Thoracic aorta (tissue), 2 donors: ENCODE results near the gene ZNF524. TPM values are rescaled to one million over a fixed set of nuclear protein-coding genes. Genes with fewer than 3 reads are reported as not detected.

Experiments
- ATAC-seq: fragments of 150-250 bp; one replicate; pipeline ENCODE4 v1.8.0; 2017; ENCODE audit warnings: low read depth; ENCODE audit not compliant: insufficient number of reproducible peaks, low FRiP score
- DNase-seq: peaks from one replicate; pipeline ENCODE4 v3.0.0-alpha.2; 2020; ENCODE audit warnings: low spot score
- H3K27ac ChIP-seq, 2 donors: fragments of 200-600 bp; sonication (generic); 1 replicate in 1 of 2; 2 replicates in 1 of 2; pipeline ENCODE4 v1.5.1; 2016; ENCODE audit warnings: mild to moderate bottlenecking in 2 of 2, moderate library complexity in 2 of 2
- H3K27me3 ChIP-seq: fragments of 200-600 bp; sonication (generic); replicated peaks from 2 replicates; pipeline ENCODE4 v1.6.0; 2016; ENCODE audit warnings: mild to moderate bottlenecking; ENCODE audit not compliant: insufficient read depth
- H3K36me3 ChIP-seq: fragments of 200-600 bp; sonication (generic); one replicate; pipeline ENCODE4 v1.5.1; 2016
- H3K4me1 ChIP-seq, 2 donors: fragments of 200-600 bp; sonication (generic); 1 replicate in 1 of 2; 2 replicates in 1 of 2; pipeline versions ENCODE4 v1.5.1 to v1.6.0; 2016; ENCODE audit warnings: low read depth in 2 of 2, mild to moderate bottlenecking in 1 of 2; ENCODE audit not compliant: control insufficient read depth in 1 of 2
- H3K4me3 ChIP-seq: fragments of 200-600 bp; sonication (generic); 2 replicates; pipeline ENCODE4 v1.5.1; 2016; ENCODE audit warnings: mild to moderate bottlenecking
- H3K9me3 ChIP-seq: fragments of 200-600 bp; sonication (generic); 2 replicates; pipeline ENCODE4 v1.5.1; 2016
- total RNA-seq, 2 donors: library from RNA; depleted of rRNA; stranded (reverse); fragments of >200 nt; gene quantifications; one replicate each; pipeline versions ENCODE4 v1.1.0 to v1.2.3, GENCODE V29; 2016
- TF ChIP-seq, protein P1 (sequence below): fragments of 200-600 bp; sonication (generic); IDR thresholded peaks from one replicate; pipeline ENCODE4 v1.5.1; 2019; ENCODE audit warnings: antibody characterized with exemption

The ZNF524 gene
- total RNA-seq, 2 donors from 2014 or later = 21.7 to 26.4 TPM

GRCh38 chr19:55613930-55614710, 14.0 kb downstream of the ZNF524 start:
- H3K4me1 ChIP-seq = no peaks in the 10 kb centered on the region
- H3K27ac ChIP-seq = no peak overlapping the region
- no peak for DNase-seq
- H3K27me3 ChIP-seq = no peaks in the 10 kb centered on the region
- H3K4me3 ChIP-seq = no peak overlapping the region
- no peaks in the 10 kb centered on the region for H3K9me3 ChIP-seq
- H3K36me3 ChIP-seq = peaks cover 40% of the 10 kb centered on the region
- no peak for ATAC-seq
- TF ChIP-seq, protein P1, sequence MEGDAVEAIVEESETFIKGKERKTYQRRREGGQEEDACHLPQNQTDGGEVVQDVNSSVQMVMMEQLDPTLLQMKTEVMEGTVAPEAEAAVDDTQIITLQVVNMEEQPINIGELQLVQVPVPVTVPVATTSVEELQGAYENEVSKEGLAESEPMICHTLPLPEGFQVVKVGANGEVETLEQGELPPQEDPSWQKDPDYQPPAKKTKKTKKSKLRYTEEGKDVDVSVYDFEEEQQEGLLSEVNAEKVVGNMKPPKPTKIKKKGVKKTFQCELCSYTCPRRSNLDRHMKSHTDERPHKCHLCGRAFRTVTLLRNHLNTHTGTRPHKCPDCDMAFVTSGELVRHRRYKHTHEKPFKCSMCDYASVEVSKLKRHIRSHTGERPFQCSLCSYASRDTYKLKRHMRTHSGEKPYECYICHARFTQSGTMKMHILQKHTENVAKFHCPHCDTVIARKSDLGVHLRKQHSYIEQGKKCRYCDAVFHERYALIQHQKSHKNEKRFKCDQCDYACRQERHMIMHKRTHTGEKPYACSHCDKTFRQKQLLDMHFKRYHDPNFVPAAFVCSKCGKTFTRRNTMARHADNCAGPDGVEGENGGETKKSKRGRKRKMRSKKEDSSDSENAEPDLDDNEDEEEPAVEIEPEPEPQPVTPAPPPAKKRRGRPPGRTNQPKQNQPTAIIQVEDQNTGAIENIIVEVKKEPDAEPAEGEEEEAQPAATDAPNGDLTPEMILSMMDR = no peak

- ATAC-seq = no peak
Measured at GRCh38 chr19:55614711-55615542, 14.8 kb downstream of the ZNF524 start.

GRCh38 chr19:55615543-55616394, 15.7 kb downstream of the ZNF524 start:
- ATAC-seq (no peak), DNase-seq (no peak)
- no peaks in the 10 kb centered on the region for H3K4me1 ChIP-seq
- no peaks in the 10 kb centered on the region for H3K27me3 ChIP-seq
- TF ChIP-seq, protein P1 = no peak
- no peaks in the 10 kb centered on the region for H3K9me3 ChIP-seq
- no peak overlapping the region for H3K4me3 ChIP-seq
- H3K27ac ChIP-seq = no peak overlapping the region
- H3K36me3 ChIP-seq = peaks cover 32% of the 10 kb centered on the region

More at GRCh38 chr19:55614711-55615542, 14.8 kb downstream of the ZNF524 start:
- peaks cover 34% of the 10 kb centered on the region for H3K36me3 ChIP-seq
- no peaks in the 10 kb centered on the region for H3K27me3 ChIP-seq
- TF ChIP-seq, protein P1 = no peak
- H3K4me1 ChIP-seq = no peaks in the 10 kb centered on the region
- H3K9me3 ChIP-seq = no peaks in the 10 kb centered on the region
- no peak overlapping the region for H3K4me3 ChIP-seq
- no peak for DNase-seq
- H3K27ac ChIP-seq = no peak overlapping the region

GRCh38 chr19:55616395-55616875, 16.3 kb downstream of the ZNF524 start:
- Histone ChIP-seq H3K9me3 (no peaks in the 10 kb centered on the region), H3K27me3 (no peaks in the 10 kb centered on the region), H3K4me3 (no peak overlapping the region), H3K27ac (no peak overlapping the region), H3K4me1 (no peaks in the 10 kb centered on the region), H3K36me3 (peaks cover 32% of the 10 kb centered on the region)
- DNase-seq = no peak
- TF ChIP-seq, protein P1 = no peak
- no peak for ATAC-seq
